Heart left ventricle (tissue), 16 donors: ENCODE measurements around the gene HHIPL1. TPM values are rescaled to one million over a fixed set of nuclear protein-coding genes. Genes with fewer than 3 reads are reported as not detected.
A peak's percentile ranks its signal among the peaks of the same experiment; 100 is the strongest.

Experiments
- ATAC-seq, 4 donors: fragments of 200-7000 bp; cut with Tn5 transposase; one replicate each; pipeline ENCODE4 v1.9.1; 2020 to 2022; ENCODE audit warnings: moderate library complexity in 4 of 4, mild to moderate bottlenecking in 3 of 4, moderate number of reproducible peaks in 1 of 4
- DNase-seq, 5 donors: peaks; one replicate each; pipeline ENCODE4 v3.0.0-alpha.2; 2020
- H3K27ac ChIP-seq, 12 donors: fragments of 200-600 bp; sonication (generic) in 4 of 12; one replicate each; pipeline versions ENCODE4 v1.5.0 to v1.8.0; 2016 to 2022; ENCODE audit warnings: mild to moderate bottlenecking in 2 of 12
- H3K27me3 ChIP-seq, 9 donors: fragments of 200-600 bp; sonication (generic) in 2 of 9; one replicate each; pipeline versions ENCODE4 v1.5.1 to v1.8.0; 2016 to 2022; ENCODE audit warnings: mild to moderate bottlenecking in 3 of 9
- H3K36me3 ChIP-seq, 9 donors: fragments of 200-600 bp; sonication (generic) in 2 of 9; one replicate each; pipeline versions ENCODE4 v1.5.0 to v1.8.0; 2018 to 2022; ENCODE audit warnings: mild to moderate bottlenecking in 2 of 9
- H3K4me1 ChIP-seq, 12 donors: fragments of 200-600 bp; sonication (generic) in 4 of 12; one replicate each; pipeline versions ENCODE4 v1.5.0 to v1.8.0; 2016 to 2022; ENCODE audit warnings: mild to moderate bottlenecking in 3 of 12
- H3K4me3 ChIP-seq, 12 donors: fragments of 200-600 bp; sonication (generic) in 4 of 12; one replicate each; pipeline versions ENCODE4 v1.5.0 to v1.8.0; 2017 to 2022; ENCODE audit warnings: mild to moderate bottlenecking in 9 of 12, moderate library complexity in 4 of 12
- H3K9me3 ChIP-seq, 12 donors: fragments of 200-600 bp; sonication (generic) in 4 of 12; one replicate each; pipeline versions ENCODE4 v1.5.0 to v1.8.0; 2016 to 2022; ENCODE audit warnings: mild to moderate bottlenecking in 1 of 12
- POLR2A ChIP-seq, 2 donors: fragments of 450-650 bp; IDR thresholded peaks; one replicate each; pipeline ENCODE4 v1.6.1; 2017; ENCODE audit warnings: antibody characterized with exemption in 2 of 2, mild to moderate bottlenecking in 2 of 2, moderate library complexity in 2 of 2
- WGBS, 4 donors: extraction: QIAGEN DNeasy Blood & Tissue Kit in 2 of 4; methylation state at CpG; one replicate each; pipeline versions ENCODE4 v1.1.5 to v1.1.7; 2013 to 2018; 5-methylcytosine and 5-hydroxymethylcytosine counted together
- intact Hi-C, 10 donors: fragments of 100-400 bp; cut with DNase I; formaldehyde crosslinking; loops; one replicate each; pipeline versions ENCODE4 v1.11.1 to v1.14.2; 2022
- polyA plus RNA-seq, 2 donors: library from polyadenylated mRNA; stranded (reverse); fragments of 200-250 nt; gene quantifications; one replicate each; pipeline ENCODE4 v1.2.3, GENCODE V29; 2013
- total RNA-seq, 9 donors: library from RNA; depleted of rRNA in 2 of 9; stranded (reverse); fragments of >200 nt in 2 of 9; fragmentation: NEBNext Ultra II Directional in 3 of 9; extraction: Animal tissue kit (Norgen Biotek cat#: 25700) in 3 of 9; gene quantifications; one replicate each; pipeline versions ENCODE4 v1.1.0 to v1.2.4, GENCODE V29; 2016 to 2023
- TF ChIP-seq, protein P1 (sequence below), 12 donors: fragments of 200-600 bp; sonication (generic) in 4 of 12; IDR thresholded peaks; one replicate each; pipeline versions ENCODE4 v1.5.0 to v1.8.0; 2018 to 2022; ENCODE audit warnings: antibody characterized with exemption in 12 of 12, mild to moderate bottlenecking in 5 of 12
- donor health status: ischemic (EF 13 %, LVEDD 7.1; RV severe dilation, severe dysfunction).
- donor health status: healthy with polysubstance abuse.
- donor health status: DM: no; HTN: yes; CAD: no.
- donor health status: DM: no; HTN: no; CAD: no.
- donor health status: ischemic (EF 25% LVEDD 6.9; RV normal size, moderate dysfunction).
- donor health status: ischemic (EF 25% LVEDD 5.7; RV mildly dilated, moderate dysfunction).
- donor health status: healthy.
- donor health status: DM: yes; HTN: yes; CAD: no.
- donor health status: ischemic (EF 35%, LVEDD 5.7; RV mildly dilated, moderate dysfunction).
- donor health status: nonischemic (EF 11% LVEDD 7.7; RV severe dilation, severe dysfunction).
- donor health status: DM: yes; HTN: yes; CAD: no.
- donor health status: PGD.
- donor health status: ischemic (EF 29% LVEDD 5.4; RV normal size, mild dysfunction).
- donor health status: nonischemic (EF 23%, LVEDD 6.1; RV moderate dilation, normal function).

HHIPL1 gene
- total and polyA plus RNA-seq, 11 donors, result 0.34 to 3.1 (median 1.1) TPM

DNA sequence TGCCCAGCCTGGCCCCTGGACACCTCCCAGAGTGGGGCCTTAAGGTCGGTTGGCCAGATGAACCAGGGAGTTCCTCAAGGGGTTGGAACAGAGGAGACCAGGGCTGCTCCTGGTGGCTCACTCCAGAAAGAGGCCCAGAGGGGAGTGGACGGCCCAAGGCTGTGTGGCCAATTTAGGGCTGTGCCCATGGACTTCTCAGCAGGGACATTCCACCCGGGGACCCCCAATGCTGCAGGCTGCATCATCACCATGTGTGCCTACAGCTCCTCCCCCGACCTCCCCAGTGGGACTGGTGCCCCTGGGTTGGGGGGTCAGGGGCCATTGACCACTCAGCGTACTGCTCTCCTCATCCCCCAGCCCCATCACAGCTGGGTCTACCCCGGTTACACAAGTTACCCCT is 21.6 kb downstream of the HHIPL1 start:
- Histone ChIP-seq H3K4me1 (peaks cover 0 to 3% (median 0%) of the 10 kb centered on the region in 12 donors), H3K4me3 (no peak overlapping the region), H3K9me3 (no peaks in the 10 kb centered on the region), H3K36me3 (peaks cover 0 to 31% (median 0%) of the 10 kb centered on the region in 9 donors), H3K27me3 (peaks cover 0 to 7% (median 0%) of the 10 kb centered on the region in 9 donors), H3K27ac (no peak overlapping the region)
- DNase-seq, result no peak
- WGBS, 4 donors, result 67 to 81% (median 76%) methylated on average over 6 of the region's 6 CpGs
- ATAC-seq, result peak in 1 of 4 donors; percentile 11
- no peak for TF ChIP-seq POLR2A (IDR thresholded peaks at IDR 0.05)
- TF ChIP-seq, protein P1, sequence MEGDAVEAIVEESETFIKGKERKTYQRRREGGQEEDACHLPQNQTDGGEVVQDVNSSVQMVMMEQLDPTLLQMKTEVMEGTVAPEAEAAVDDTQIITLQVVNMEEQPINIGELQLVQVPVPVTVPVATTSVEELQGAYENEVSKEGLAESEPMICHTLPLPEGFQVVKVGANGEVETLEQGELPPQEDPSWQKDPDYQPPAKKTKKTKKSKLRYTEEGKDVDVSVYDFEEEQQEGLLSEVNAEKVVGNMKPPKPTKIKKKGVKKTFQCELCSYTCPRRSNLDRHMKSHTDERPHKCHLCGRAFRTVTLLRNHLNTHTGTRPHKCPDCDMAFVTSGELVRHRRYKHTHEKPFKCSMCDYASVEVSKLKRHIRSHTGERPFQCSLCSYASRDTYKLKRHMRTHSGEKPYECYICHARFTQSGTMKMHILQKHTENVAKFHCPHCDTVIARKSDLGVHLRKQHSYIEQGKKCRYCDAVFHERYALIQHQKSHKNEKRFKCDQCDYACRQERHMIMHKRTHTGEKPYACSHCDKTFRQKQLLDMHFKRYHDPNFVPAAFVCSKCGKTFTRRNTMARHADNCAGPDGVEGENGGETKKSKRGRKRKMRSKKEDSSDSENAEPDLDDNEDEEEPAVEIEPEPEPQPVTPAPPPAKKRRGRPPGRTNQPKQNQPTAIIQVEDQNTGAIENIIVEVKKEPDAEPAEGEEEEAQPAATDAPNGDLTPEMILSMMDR (IDR thresholded peaks at IDR 0.05), result no peak
- intact Hi-C loops, result no loop called here

DNA sequence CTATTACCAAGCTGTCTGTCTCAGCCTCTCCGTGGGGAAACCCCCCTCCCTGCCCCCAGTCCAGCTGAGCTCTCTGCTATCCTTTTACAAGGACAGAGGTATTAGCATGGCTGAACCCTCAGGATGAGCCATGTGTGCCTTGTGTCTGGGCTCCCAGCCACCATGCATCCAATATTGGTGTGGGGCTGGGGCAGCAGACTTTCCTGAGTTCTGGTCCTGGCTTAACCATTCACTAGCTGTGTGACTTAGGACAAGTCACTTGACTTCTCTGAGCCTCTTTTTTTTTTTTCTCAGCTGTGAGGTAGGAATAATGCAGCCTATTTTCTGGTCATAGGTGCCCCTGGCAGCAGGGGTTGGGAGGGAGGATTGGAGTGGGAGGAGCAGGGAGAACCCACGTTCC is 22.1 kb downstream of the HHIPL1 start:
- TF ChIP-seq POLR2A (IDR thresholded peaks at IDR 0.05), result no peak
- TF ChIP-seq, protein P1 (IDR thresholded peaks at IDR 0.05), result no peak
- peaks cover 0 to 3% (median 0%) of the 10 kb centered on the region in 12 donors for H3K4me1 ChIP-seq
- no peak overlapping the region for H3K4me3 ChIP-seq
- ATAC-seq, result no peak
- peaks cover 0 to 3% (median 0%) of the 10 kb centered on the region in 9 donors for H3K27me3 ChIP-seq
- no peaks in the 10 kb centered on the region for H3K9me3 ChIP-seq
- no peak overlapping the region for H3K27ac ChIP-seq
- intact Hi-C loops, result no loop called here
- no peak for DNase-seq
- peaks cover 0 to 26% (median 0%) of the 10 kb centered on the region in 9 donors for H3K36me3 ChIP-seq
- WGBS, 4 donors, result 59 to 61% (median 60%) methylated on average over 2 of the region's 2 CpGs

DNA sequence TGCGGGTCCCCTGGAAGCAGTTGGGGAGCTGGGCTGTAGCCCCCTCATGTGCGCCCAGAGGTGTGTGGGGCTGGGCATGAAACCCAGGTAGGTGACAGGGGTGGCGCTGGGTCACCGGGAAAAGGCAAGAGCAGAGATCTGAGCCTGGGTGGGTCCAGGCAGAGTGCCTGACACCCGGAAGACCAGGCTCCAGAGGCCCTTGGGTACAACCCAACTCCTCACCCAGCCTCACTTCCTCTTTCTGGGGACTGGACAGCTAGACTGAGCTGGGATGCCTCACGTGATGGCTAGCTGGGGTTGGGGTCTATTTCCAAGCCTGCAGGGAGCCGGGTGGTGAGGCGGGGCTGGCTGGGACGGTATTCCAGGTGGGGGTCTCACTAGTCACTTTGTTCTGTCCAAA is 22.9 kb downstream of the HHIPL1 start:
- Histone ChIP-seq H3K4me1 (peaks cover 0 to 8% (median 0%) of the 10 kb centered on the region in 12 donors), H3K9me3 (no peaks in the 10 kb centered on the region), H3K27ac (no peak overlapping the region), H3K4me3 (no peak overlapping the region), H3K36me3 (peaks cover 0 to 18% (median 0%) of the 10 kb centered on the region in 9 donors), H3K27me3 (no peaks in the 10 kb centered on the region)
- no peak for DNase-seq
- WGBS, 4 donors, result 90 to 97% (median 92%) methylated on average over 8 to 9 of the region's 9 CpGs
- ATAC-seq, result no peak
- intact Hi-C loops, result no loop called here
- TF ChIP-seq, protein P1 (IDR thresholded peaks at IDR 0.05), result no peak
- no peak for TF ChIP-seq POLR2A (IDR thresholded peaks at IDR 0.05)

DNA sequence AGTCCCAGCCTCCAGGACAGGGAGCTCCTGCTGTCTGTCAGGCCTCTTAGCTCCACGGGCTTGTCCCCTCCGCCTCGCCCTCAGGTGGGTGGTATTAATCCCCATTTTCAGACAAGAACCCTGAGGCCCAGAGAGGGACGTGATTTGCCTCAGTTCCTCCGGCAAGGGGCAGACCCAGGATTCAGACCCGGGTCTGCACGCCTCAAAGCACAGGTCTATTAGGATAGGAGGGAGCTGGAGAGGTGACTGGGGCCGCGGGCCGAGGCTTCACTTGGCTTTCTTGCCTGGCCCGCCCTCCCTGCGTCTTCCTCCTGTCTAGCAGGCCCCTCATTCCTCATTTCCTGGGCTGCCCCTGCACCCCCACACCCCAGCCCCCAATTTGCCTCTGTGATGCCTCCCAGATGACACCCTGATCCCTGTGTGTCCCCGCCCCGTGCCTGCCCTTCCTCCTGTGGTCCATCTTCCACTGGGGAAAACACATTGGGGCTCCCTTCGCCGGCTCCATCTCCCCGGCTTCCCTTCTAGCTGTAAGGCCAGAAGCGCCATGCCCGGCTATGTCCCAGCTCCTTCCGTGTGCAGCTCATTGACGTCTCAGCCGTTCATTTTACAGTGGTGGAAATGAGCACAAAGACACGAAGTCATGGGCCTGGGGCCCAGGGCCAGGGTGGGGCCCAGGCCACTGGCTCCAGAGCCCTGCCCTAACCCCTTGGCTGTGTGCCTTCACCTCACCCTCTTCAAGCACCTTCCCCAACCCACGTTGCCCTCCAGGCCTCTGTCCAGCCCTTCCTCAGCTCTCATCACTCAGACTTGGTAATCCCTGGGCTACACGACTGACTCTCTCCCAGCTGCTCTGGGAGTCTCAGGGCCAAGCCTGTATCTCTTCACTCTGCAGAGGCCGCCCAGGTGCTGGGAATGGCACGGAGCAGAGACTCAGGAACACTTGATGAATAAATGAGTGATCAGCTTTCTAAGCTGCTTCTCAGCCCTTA is 23.7 kb downstream of the HHIPL1 start:
- intact Hi-C loops, result no loop called here
- DNase-seq, result peak in 1 of 5 donors; percentile 39

More for the DNA sequence above, 23.7 kb downstream of the HHIPL1 start:
- 88 to 91% (median 90%) methylated on average over 27 of the region's 27 CpGs for WGBS, 4 donors
- Histone ChIP-seq H3K4me1 (peaks cover 0 to 10% (median 0%) of the 10 kb centered on the region in 12 donors), H3K36me3 (peaks cover 0 to 15% (median 0%) of the 10 kb centered on the region in 9 donors), H3K27ac (no peak overlapping the region), H3K27me3 (no peaks in the 10 kb centered on the region), H3K9me3 (no peaks in the 10 kb centered on the region), H3K4me3 (no peak overlapping the region)
- TF ChIP-seq POLR2A (IDR thresholded peaks at IDR 0.05), result no peak
- TF ChIP-seq, protein P1 (IDR thresholded peaks at IDR 0.05), result no peak
- ATAC-seq, result no peak
